ENCODE data around the gene PCDH10. TPM values are rescaled to one million over a fixed set of nuclear protein-coding genes. Genes with fewer than 3 reads are reported as not detected.
A peak's percentile ranks its signal among the peaks of the same experiment; 100 is the strongest.

The PCDH10 gene
- total and polyA plus RNA-seq, 2 of the 8 experiments (the other 6 are each of a cell fraction or from before 2014, with no cell fraction given), result 2.2 to 10.0 TPM

DNA sequence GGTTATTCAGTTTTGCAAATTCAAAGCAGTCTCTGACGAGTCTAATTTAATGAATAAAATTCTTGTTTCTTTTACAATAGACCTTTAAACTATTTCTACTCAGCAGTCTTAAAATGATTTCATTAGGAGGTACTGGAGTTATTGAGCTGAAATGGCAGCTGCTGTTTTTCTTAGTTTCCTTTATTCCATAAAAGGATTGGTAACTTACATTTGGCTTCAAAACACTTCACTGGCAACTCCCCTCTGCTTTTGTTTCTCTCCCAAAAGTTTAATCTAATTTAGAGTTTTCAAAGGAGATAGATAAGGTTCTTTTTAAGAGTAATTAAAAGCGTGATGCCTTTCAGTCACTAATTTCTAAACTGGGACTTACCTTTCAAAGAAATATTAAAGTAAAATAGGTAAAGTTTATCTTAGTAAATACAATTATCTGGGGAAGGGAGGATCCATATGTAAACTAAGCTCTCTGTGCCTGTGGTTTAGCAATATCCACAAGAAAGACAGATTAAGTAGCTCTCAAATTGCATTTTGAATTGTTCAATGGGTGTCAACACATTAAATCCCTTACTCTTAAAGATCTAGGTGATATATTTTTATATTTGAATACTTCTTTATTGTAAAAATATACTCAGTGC lies 17.1 kb upstream of the PCDH10 start:
- H4K91ac ChIP-seq (replicated peaks; ENCODE audit: insufficient read length, low read length), result no peak overlapping the region
- H3K9ac ChIP-seq (replicated peaks in 1 of 4; ENCODE audit: extremely low read depth in 1 of 4, low read depth in 3 of 4, low read length in 3 of 4), result no peak overlapping the region
- H3K23me2 ChIP-seq (ENCODE audit: low read depth, low read length), result no peaks in the 10 kb centered on the region
- FAIRE-seq (no peak), DNase-seq (ENCODE audit: low read depth in 1 of 2, low spot score in 2 of 2) (no peak)
- H2BK5ac ChIP-seq (ENCODE audit: low read depth, low read length), result no peak overlapping the region
- no peaks in the 10 kb centered on the region for H3K79me2 ChIP-seq (ENCODE audit: control insufficient read depth in 1 of 2, insufficient read depth in 2 of 2, low read length in 2 of 2)
- 18% methylated on average over 2 of the region's 2 CpGs; no CpG with 5 or more reads in 1 of the 2 experiments for WGBS, 2 experiments (ENCODE audit: extremely low coverage in 1 of 2, insufficient coverage in 1 of 2, insufficient read length in 1 of 2, insufficient replicate concordance in 2 of 2, low coverage in 1 of 2, low lambda C conversion rate in 2 of 2, missing lambda C conversion rate in 1 of 2)
- H2BK120ac ChIP-seq (replicated peaks; ENCODE audit: low read depth, low read length), result no peak overlapping the region
- no peak overlapping the region for H2BK12ac ChIP-seq (ENCODE audit: low read depth, low read length)
- no peak overlapping the region for H3K4ac ChIP-seq (replicated peaks; ENCODE audit: insufficient read length, low read depth, low read length)
- ChIA-PET CTCF (ENCODE audit: partially characterized antibody) (interaction anchor here (0.8 to 1.7 kb wide), 5 partner anchors 14 to 343 kb away, joined by 3 to 9 read pairs (median 3); no protein-coding TSS in a partner anchor), POLR2A (ENCODE audit: partially characterized antibody) (interaction anchor here (1.2 to 1.7 kb wide), 3 partner anchors 15 to 20 kb away, joined by 4 to 7 read pairs (median 5); partner anchors contain the start of gene PCDH10)
- peak overlapping the region; percentile 100 for H4K5ac ChIP-seq (ENCODE audit: insufficient read length, low read depth, low read length)
- H2BK20ac ChIP-seq (ENCODE audit: low read length), result no peak overlapping the region
- H3K79me1 ChIP-seq (ENCODE audit: low read depth, low read length), result no peaks in the 10 kb centered on the region
- no peak overlapping the region for H3K27ac ChIP-seq (ENCODE audit: low read depth, low read length)
- no peaks in the 10 kb centered on the region for H3K9me3 ChIP-seq (ENCODE audit: insufficient read depth in 2 of 2, low read depth in 1 of 2, low read length in 1 of 2)
- H3K27me3 ChIP-seq (replicated peaks in 1 of 4; ENCODE audit: control insufficient read depth in 3 of 4, extremely low read depth in 1 of 4, insufficient read depth in 3 of 4, low read length in 3 of 4), result no peaks in the 10 kb centered on the region
- H2BK15ac ChIP-seq (ENCODE audit: low read length), result no peak overlapping the region
- H4K20me1 ChIP-seq (replicated peaks in 1 of 2; ENCODE audit: control insufficient read depth in 1 of 2, insufficient read depth in 2 of 2, low read length in 2 of 2), result no peaks in the 10 kb centered on the region
- H2AFZ ChIP-seq (ENCODE audit: low read length), result 0 out of 2 replicates have a peak overlapping the region, but pooled peaks have one; percentile 21
- no peak overlapping the region for H3K23ac ChIP-seq (ENCODE audit: insufficient read length)
- peaks cover 0 to 6% (median 1%) of the 10 kb centered on the region in 4 experiments; a peak in 2 of 7 replicates for H3K4me1 ChIP-seq (replicated peaks in 1 of 4; ENCODE audit: control insufficient read depth in 3 of 4, insufficient read depth in 4 of 4, low read length in 3 of 4)
- no peak overlapping the region; the same call in 1 of the 2 replicates for H3K18ac ChIP-seq (ENCODE audit: extremely low read depth, low read length)
- H2AK5ac ChIP-seq (ENCODE audit: low read depth, low read length), result no peak overlapping the region
- H3K56ac ChIP-seq (replicated peaks; ENCODE audit: insufficient read length, low read depth, low read length), result no peak overlapping the region
- H3K14ac ChIP-seq (ENCODE audit: insufficient read length), result no peak overlapping the region
- H3K4me3 ChIP-seq (ENCODE audit: extremely low read depth in 1 of 4, insufficient read depth in 2 of 4, low read depth in 3 of 4, low read length in 4 of 4), result peak overlapping the region in 1 of 4 experiments; percentile 45; a peak in 2 of 8 replicates
- peak overlapping the region; percentile 27 to 30; a peak in 2 of 4 replicates for H3K4me2 ChIP-seq (ENCODE audit: insufficient read depth in 1 of 2, low read depth in 2 of 2, low read length in 2 of 2)
- no peaks in the 10 kb centered on the region for H3K36me3 ChIP-seq (ENCODE audit: control insufficient read depth in 2 of 4, insufficient read depth in 4 of 4, low read length in 3 of 4)
- no peak overlapping the region for H4K8ac ChIP-seq (ENCODE audit: extremely low read depth, insufficient read depth, low read length)

Data from H1 (cell line).